OCI-M2 (cell line): ENCODE results near the gene ZNF366.

Source experiments
- DNase-seq: peaks from one replicate; lab custom pipeline; 2025; ENCODE audit not compliant: unreplicated experiment; lab: John Stamatoyannopoulos, UW

Gene ZNF366

DNA sequence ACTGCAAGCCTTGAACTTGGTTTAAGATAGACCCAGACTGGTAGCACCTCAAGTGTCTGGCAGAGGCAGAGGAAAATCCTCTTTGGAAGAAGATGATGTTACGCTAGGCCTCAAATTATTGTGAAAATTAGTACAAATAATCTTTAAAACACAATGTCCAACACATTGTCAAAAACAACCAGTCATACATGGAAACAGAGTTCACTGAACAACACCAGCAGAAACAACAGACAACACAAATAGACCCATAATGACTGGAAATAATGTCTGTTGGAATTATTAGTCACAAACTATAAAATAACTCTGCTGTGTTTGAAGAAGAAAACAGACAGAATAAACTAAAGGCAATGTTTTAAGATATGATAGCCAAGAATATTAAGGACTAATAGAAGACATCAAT, 15.4 kb upstream of the ZNF366 start:
- no peak for DNase-seq

- DNase-seq = no peak
Observed at GRCh38 chr5:72519111-72519510, 11.9 kb upstream of the ZNF366 start.

DNA sequence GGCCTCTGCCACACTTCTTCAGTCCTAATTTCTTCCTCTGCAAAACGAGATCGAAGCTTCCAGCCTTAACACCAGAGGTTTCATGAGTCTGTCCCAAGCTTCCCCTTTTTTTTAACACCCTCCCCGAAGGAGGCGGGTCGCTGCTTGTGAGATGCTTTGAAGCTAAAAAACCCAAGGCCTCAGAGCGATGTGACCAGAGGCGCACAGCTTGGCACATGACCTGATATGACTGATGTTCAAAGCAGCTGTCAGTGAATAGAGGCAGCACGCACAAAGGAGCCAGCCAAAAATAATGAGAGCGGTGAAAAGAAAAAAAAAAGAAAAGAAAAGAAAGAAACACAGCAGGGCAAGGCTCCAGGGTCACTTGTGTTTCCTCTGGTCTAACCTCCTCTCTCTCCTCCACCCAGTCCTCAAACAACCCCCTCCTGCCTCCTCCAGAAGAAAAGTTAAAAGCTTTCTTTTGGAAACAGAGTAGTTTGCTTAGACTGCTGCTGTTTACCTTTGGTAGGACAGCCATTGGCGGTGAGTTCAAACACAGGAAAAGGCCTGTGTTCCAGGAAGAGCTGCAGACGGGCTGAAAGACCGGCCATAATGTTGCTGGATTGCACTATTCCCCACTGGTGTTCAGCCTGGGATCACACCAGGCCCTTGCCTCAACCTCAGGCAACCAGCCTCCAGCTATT, 10.9 kb upstream of the ZNF366 start:
- no peak for DNase-seq

GRCh38 chr5:72516916-72517315, 9.7 kb upstream of the ZNF366 start:
- no peak for DNase-seq

- no peak for DNase-seq
Observed at GRCh38 chr5:72515211-72515610, 8.0 kb upstream of the ZNF366 start.

DNA sequence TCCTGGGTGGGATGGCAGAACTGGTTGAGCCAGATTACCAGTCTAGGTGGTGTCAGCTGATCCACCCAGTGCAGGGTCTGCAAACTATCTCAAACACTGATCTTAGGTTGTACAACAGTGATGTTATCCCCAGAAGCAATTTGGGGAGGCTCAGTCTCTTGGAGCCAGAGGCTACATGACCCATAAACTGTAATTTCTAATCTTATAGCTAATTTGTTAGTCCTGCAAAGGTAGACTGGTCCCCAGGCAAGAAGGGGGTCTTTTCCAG, 5.3 kb upstream of the ZNF366 start:
- no peak for DNase-seq

GRCh38 chr5:72511774-72512592, 4.8 kb upstream of the ZNF366 start:
- no peak for DNase-seq

GRCh38 chr5:72511366-72511765, 4.2 kb upstream of the ZNF366 start:
- no peak for DNase-seq

DNA sequence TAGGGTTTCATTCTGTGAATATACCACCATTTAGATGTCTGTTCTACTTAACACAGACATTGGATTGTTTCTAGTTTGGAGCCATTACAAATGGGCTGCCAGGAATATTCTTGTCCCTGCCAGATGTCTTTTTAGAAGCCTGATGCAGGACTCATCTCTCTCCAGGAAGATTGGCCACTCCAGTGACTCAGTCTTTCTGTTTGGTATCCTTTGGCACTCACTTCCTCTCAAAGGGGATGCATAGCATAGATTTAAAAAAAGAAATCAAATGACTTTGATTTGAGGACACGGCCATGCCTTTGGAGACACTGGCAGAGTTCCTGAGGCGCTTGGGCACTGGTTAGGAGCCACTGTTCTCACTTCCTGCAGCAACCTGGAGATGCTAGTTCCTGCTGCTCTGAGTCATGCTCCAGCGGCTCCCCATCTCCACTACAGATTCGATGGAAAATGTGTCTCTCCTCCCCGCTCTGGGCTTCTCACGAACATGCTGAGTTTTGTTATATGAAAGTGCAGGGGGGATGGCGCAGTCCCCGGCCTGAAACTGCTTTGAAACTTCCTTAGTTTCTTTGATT, 3.5 kb upstream of the ZNF366 start:
- no peak for DNase-seq

DNA sequence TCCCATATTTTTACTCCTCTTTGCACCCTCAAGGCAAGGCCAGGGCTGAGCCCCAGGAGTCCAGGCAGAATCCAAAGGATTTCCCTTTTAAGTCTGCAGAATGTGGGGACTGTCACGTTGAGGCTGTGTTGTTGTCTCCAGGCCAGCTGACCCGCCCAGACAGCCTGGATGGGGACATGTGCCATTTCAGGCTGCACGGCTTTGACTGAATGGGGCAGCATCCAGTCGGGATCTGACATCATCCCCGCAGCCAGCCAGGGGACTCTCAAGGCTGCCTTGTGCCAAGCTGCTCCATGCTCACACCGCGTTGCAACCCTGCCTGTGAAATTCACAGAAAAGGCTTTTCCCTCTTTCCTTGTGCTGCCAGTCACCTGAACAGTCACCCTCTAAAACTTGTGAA, 2.2 kb upstream of the ZNF366 start:
- DNase-seq = no peak

DNA sequence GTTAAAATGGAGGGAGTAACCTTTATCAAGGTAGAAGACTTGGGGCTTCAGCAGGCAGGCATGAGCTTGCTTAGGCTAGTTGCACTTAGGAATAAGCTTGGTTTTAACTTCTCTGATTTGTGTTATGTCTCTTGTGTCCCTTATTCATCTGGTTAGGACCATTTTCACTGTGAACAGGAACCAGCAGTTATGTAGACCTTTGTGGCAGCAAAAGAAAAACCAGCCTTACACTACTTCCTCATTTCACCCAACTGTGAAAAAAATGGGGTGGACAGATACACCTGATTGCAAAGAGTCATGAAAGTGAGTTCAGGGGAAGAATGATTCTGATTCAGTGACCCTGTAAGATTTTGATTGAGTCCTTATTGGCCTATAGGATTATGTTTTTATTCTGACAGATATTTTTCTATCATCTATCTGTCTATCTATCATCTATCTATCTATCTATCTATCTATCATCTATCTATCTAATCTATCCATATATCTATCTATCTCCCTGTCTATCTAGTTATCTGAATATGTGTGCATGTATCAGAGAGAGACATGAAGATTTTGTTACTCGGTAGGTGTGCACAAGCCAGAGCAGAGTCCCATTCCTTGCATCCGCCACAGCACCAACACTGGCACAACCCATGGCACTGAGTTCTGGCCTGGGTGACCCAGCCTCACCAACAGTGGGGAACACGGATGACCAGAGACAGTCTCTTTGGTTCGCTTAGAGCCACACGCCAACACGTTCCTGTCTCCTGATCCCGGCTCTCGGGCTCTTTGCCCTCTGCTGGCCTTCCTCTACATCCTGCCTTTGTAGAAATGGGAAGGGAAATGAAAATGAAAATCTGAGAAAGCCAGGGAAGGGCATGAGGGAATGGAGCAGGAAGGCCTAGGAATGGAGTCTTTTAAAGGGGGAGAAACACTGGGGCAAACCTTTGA, 1.3 kb upstream of the ZNF366 start:
- DNase-seq = no peak

GRCh38 chr5:72507907-72508238, 663 bp upstream of the ZNF366 start:
- no peak for DNase-seq

- no peak for DNase-seq
Observed at GRCh38 chr5:72506158-72506549, 1.1 kb downstream of the ZNF366 start.

GRCh38 chr5:72505539-72506157, 1.6 kb downstream of the ZNF366 start:
- no peak for DNase-seq

DNA sequence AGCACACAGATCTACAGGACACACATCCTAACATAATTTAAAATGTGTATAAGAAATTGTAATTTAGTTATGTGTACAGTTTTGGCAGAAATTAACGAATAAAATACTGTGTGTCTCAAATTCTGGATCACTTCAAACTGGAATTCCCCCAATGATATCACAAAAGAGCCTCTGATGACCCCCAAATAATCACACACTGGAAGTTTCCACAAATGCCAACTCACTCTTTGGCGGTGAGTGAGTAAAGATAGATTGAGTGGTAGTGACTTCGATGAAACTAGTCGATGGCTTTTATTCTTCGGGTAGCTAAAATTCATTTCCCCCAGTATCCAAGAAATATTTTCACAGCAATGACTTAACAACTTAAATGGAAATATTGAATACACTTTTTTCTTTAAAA, 2.2 kb downstream of the ZNF366 start:
- no peak for DNase-seq

DNA sequence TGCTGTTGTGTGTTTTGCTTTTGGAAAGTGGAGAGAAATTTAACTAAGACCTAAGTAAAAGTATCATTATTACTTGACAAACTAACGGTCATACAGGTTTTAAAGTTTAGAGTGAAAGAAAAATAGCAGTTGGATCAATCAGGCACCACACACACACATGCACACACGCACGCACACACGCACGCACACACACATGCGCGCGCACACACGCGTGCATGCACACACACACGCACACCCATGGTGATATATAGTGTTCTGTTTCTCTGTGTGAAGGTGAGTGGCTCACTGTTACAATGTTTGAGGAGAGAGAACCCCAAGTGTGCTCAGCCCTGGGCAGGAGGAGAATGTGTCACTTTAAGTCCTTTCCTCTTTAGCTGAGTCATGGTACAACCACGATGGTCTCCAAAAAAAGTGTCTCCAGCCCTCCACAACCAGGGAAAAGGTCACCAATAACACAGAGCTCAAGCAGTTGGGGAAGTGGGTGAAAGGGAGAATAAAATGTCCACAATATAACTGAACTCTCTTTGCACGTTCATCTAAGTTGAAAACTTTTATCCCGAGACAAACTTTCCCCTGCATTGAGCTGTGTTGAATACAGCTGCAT, 3.2 kb downstream of the ZNF366 start:
- DNase-seq = no peak

- no peak for DNase-seq
Observed at GRCh38 chr5:72501488-72501887, 5.7 kb downstream of the ZNF366 start.

GRCh38 chr5:72499730-72500129, 7.5 kb downstream of the ZNF366 start:
- no peak for DNase-seq

GRCh38 chr5:72499090-72499489, 8.1 kb downstream of the ZNF366 start:
- DNase-seq = no peak

- no peak for DNase-seq
Observed at GRCh38 chr5:72498284-72498683, 8.9 kb downstream of the ZNF366 start.

DNA sequence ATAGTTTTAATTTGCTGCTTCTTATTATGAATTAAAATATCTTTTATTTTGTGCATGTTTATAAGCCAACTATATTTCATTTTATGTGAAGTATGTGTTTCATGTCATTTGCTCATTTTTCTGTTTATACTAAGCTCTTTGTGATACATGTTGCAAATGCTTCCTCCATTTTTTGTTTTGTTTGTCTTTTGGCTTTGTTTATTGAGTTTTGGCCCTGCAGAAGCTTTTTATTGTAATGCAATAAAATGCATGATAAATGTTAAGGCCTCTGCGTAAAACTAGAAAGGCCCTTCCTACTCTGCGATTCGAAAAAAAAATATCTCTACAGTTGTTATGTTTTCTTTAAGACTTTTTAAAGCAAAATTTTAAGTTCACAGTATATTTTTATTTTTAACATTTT, 9.4 kb downstream of the ZNF366 start:
- no peak for DNase-seq
